ENCODE data around the gene CMC1. TPM values are rescaled to one million over a fixed set of nuclear protein-coding genes. Genes with fewer than 3 reads are reported as not detected.
A peak's percentile ranks its signal among the peaks of the same experiment; 100 is the strongest.

The CMC1 gene
- total RNA-seq, 1 donor from 2014 or later: 15.9 TPM

DNA sequence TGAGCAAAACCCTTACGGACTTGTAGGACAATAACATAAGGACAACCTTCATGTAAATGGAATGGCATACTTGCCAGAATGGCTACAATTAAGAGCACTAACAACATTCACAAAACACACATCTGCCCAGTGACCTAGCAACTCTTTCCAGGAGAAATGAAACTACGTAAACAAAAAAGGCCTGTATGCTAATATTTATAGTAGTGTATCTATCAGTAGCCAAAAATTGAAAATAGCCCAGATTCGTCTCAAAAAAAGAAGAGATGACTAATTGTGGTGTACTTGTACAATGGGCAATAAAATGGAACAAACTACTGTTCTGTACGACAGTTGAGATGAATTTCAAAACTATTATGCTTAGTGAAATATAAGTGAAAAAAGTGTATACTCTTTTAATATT, 38.4 kb downstream of the CMC1 start:
- Mint-ChIP-seq H3K4me1 (no peaks in the 10 kb centered on the region), H3K27ac (no peak overlapping the region), H3K36me3 (peaks cover 9% of the 10 kb centered on the region), H3K27me3 (ENCODE audit: low read depth) (no peaks in the 10 kb centered on the region), H3K9me3 (peaks cover 2% of the 10 kb centered on the region), H3K4me3 (no peak overlapping the region)
- no peak for DNase-seq (ENCODE audit: low spot score in 2 of 2, unreplicated experiment in 2 of 2)
- TF ChIP-seq, protein P1, sequence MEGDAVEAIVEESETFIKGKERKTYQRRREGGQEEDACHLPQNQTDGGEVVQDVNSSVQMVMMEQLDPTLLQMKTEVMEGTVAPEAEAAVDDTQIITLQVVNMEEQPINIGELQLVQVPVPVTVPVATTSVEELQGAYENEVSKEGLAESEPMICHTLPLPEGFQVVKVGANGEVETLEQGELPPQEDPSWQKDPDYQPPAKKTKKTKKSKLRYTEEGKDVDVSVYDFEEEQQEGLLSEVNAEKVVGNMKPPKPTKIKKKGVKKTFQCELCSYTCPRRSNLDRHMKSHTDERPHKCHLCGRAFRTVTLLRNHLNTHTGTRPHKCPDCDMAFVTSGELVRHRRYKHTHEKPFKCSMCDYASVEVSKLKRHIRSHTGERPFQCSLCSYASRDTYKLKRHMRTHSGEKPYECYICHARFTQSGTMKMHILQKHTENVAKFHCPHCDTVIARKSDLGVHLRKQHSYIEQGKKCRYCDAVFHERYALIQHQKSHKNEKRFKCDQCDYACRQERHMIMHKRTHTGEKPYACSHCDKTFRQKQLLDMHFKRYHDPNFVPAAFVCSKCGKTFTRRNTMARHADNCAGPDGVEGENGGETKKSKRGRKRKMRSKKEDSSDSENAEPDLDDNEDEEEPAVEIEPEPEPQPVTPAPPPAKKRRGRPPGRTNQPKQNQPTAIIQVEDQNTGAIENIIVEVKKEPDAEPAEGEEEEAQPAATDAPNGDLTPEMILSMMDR (IDR thresholded peaks at IDR 0.05; ENCODE audit: unreplicated experiment): no peak

DNA sequence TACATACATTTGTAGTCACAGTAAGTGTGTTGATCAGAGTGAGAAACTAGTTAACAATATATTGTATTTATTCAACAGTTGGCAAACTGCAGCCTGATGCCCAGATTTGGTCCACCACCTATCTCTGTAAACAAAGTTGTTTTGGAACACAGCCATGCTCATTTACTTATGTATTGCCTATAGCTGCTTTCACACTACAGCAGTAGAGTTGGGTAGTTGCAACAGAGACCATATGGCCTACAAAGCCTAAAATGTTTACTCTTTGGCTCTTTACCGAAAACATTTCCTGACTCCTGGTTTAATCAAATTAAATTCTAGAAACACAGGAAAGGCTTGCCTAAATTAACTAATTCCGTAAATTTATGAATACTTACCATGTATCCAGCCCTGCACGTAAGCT, 39.4 kb downstream of the CMC1 start:
- Mint-ChIP-seq H3K36me3 (peaks cover 2% of the 10 kb centered on the region), H3K4me1 (no peaks in the 10 kb centered on the region), H3K27ac (no peak overlapping the region), H3K27me3 (ENCODE audit: low read depth) (no peaks in the 10 kb centered on the region), H3K9me3 (no peaks in the 10 kb centered on the region), H3K4me3 (no peak overlapping the region)
- DNase-seq (ENCODE audit: low spot score in 2 of 2, unreplicated experiment in 2 of 2): no peak
- TF ChIP-seq, protein P1 (IDR thresholded peaks at IDR 0.05; ENCODE audit: unreplicated experiment): no peak

GRCh38 chr3:28286595-28286994, 45.2 kb downstream of the CMC1 start:
- peaks cover 3% of the 10 kb centered on the region for H3K9me3 Mint-ChIP-seq
- H3K36me3 Mint-ChIP-seq: peaks cover 5% of the 10 kb centered on the region
- H3K27ac Mint-ChIP-seq: no peak overlapping the region
- no peaks in the 10 kb centered on the region for H3K27me3 Mint-ChIP-seq (ENCODE audit: low read depth)
- no peak overlapping the region for H3K4me3 Mint-ChIP-seq
- DNase-seq (ENCODE audit: low spot score in 2 of 2, unreplicated experiment in 2 of 2): no peak
- TF ChIP-seq, protein P1 (IDR thresholded peaks at IDR 0.05; ENCODE audit: unreplicated experiment): peak; percentile 52
- peaks cover 2% of the 10 kb centered on the region for H3K4me1 Mint-ChIP-seq

- Mint-ChIP-seq H3K4me3 (no peak overlapping the region), H3K4me1 (peaks cover 6% of the 10 kb centered on the region), H3K27ac (no peak overlapping the region), H3K9me3 (peaks cover 3% of the 10 kb centered on the region), H3K27me3 (ENCODE audit: low read depth) (no peaks in the 10 kb centered on the region), H3K36me3 (peaks cover 6% of the 10 kb centered on the region)
- no peak for DNase-seq (ENCODE audit: low spot score in 2 of 2, unreplicated experiment in 2 of 2)
- TF ChIP-seq, protein P1 (IDR thresholded peaks at IDR 0.05; ENCODE audit: unreplicated experiment): no peak
Measured at GRCh38 chr3:28287046-28287445, 45.6 kb downstream of the CMC1 start.

GRCh38 chr3:28290863-28291300, 49.5 kb downstream of the CMC1 start:
- Mint-ChIP-seq H3K27me3 (ENCODE audit: low read depth) (no peaks in the 10 kb centered on the region), H3K9me3 (peaks cover 3% of the 10 kb centered on the region), H3K27ac (no peak overlapping the region), H3K4me3 (no peak overlapping the region), H3K4me1 (peaks cover 7% of the 10 kb centered on the region), H3K36me3 (peaks cover 6% of the 10 kb centered on the region)
- TF ChIP-seq, protein P1 (IDR thresholded peaks at IDR 0.05; ENCODE audit: unreplicated experiment): no peak
- no peak for DNase-seq (ENCODE audit: low spot score in 2 of 2, unreplicated experiment in 2 of 2)

- H3K4me1 Mint-ChIP-seq: peaks cover 7% of the 10 kb centered on the region
- peaks cover 6% of the 10 kb centered on the region for H3K36me3 Mint-ChIP-seq
- no peak for DNase-seq (ENCODE audit: low spot score in 2 of 2, unreplicated experiment in 2 of 2)
- TF ChIP-seq, protein P1 (IDR thresholded peaks at IDR 0.05; ENCODE audit: unreplicated experiment): no peak
- no peaks in the 10 kb centered on the region for H3K27me3 Mint-ChIP-seq (ENCODE audit: low read depth)
- H3K4me3 Mint-ChIP-seq: no peak overlapping the region
- H3K9me3 Mint-ChIP-seq: peaks cover 3% of the 10 kb centered on the region
- H3K27ac Mint-ChIP-seq: no peak overlapping the region
Measured at GRCh38 chr3:28291577-28291976, 50.2 kb downstream of the CMC1 start.

Measured in mesothelial cell of epicardium (in vitro differentiated cells).